Keratinocyte (primary cell): ENCODE results near the gene CHST12. TPM values are rescaled to one million over a fixed set of nuclear protein-coding genes. Genes with fewer than 3 reads are reported as not detected.

ENCODE experiments used
- DNase-seq: peaks from one replicate; pipeline ENCODE4 v3.0.0-alpha.2; 2011; ENCODE audit warnings: low read depth, missing footprints, low spot score
- FAIRE-seq: peaks from 2 replicates; lab custom pipeline; 2011; peaks lifted over from hg19 to GRCh38; lab: Jason Lieb, UNC
- H2AFZ ChIP-seq: 2 replicates; pipeline ENCODE4 v1.6.0; 2012; ENCODE audit warnings: low read length, control low read depth, inconsistent platforms; ENCODE audit not compliant: control insufficient read depth
- H3K27ac ChIP-seq: 2 replicates; pipeline ENCODE4 v1.5.1; 2011; ENCODE audit warnings: low read length; ENCODE audit not compliant: control insufficient read depth, insufficient read depth
- H3K27me3 ChIP-seq: 3 replicates; pipeline ENCODE4 v1.6.0; 2011; ENCODE audit warnings: low read length; ENCODE audit not compliant: control insufficient read depth, insufficient read depth; ENCODE audit errors: extremely low read depth
- H3K36me3 ChIP-seq, 2 experiments: 2 replicates in 1 of 2; 3 replicates in 1 of 2; pipeline ENCODE4 v1.5.1; 2011; ENCODE audit warnings: low read length in 2 of 2, mild to moderate bottlenecking in 1 of 2; ENCODE audit not compliant: control insufficient read depth in 2 of 2, insufficient read depth in 2 of 2; ENCODE audit errors: extremely low read depth in 1 of 2
- H3K4me1 ChIP-seq: 3 replicates; pipeline ENCODE4 v1.5.1; 2011; ENCODE audit warnings: low read length; ENCODE audit not compliant: control insufficient read depth, insufficient read depth; ENCODE audit errors: extremely low read depth
- H3K4me2 ChIP-seq: 3 replicates; pipeline ENCODE4 v1.6.0; 2011; ENCODE audit warnings: low read depth, low read length; ENCODE audit not compliant: control insufficient read depth, insufficient read depth; ENCODE audit errors: extremely low read depth
- H3K4me3 ChIP-seq, 3 experiments: fragments of 200-600 bp in 1 of 3; sonication (generic) in 1 of 3; 2 replicates in 2 of 3; 3 replicates in 1 of 3; pipeline ENCODE4 v1.5.1; 2011 to 2016; ENCODE audit warnings: low read length in 3 of 3, mild to moderate bottlenecking in 3 of 3, control low read depth in 2 of 3, inconsistent platforms in 1 of 3, low read depth in 1 of 3, mixed read lengths in 1 of 3, mixed run types in 1 of 3, moderate library complexity in 1 of 3; ENCODE audit not compliant: control insufficient read depth in 2 of 3, insufficient read depth in 2 of 3; ENCODE audit errors: extremely low read depth in 1 of 3
- H3K79me2 ChIP-seq: 2 replicates; pipeline ENCODE4 v1.6.0; 2012; ENCODE audit warnings: low read length; ENCODE audit not compliant: control insufficient read depth, insufficient read depth
- H3K9ac ChIP-seq: 3 replicates; pipeline ENCODE4 v1.6.0; 2011; ENCODE audit warnings: low read length; ENCODE audit not compliant: control insufficient read depth, insufficient read depth; ENCODE audit errors: extremely low read depth
- H3K9me1 ChIP-seq: 3 replicates; pipeline ENCODE4 v1.6.0; 2011; ENCODE audit warnings: low read length; ENCODE audit not compliant: control insufficient read depth, insufficient read depth; ENCODE audit errors: extremely low read depth
- H3K9me3 ChIP-seq: 2 replicates; pipeline ENCODE4 v1.5.1; 2012; ENCODE audit warnings: low read depth, low read length; ENCODE audit not compliant: control insufficient read depth
- H4K20me1 ChIP-seq: 3 replicates; pipeline ENCODE4 v1.6.0; 2011; ENCODE audit warnings: low read length; ENCODE audit not compliant: control insufficient read depth, insufficient read depth; ENCODE audit errors: extremely low read depth
- CTCF ChIP-seq, 3 experiments: IDR thresholded peaks in 1 of 3; conservative IDR thresholded peaks in 1 of 3; optimal IDR thresholded peaks in 1 of 3; 2 replicates in 2 of 3; 3 replicates in 1 of 3; pipeline versions ENCODE3 to v1.5.1; 2011; ENCODE audit warnings: low read length in 3 of 3, mild to moderate bottlenecking in 3 of 3, moderate library complexity in 2 of 3, control low read depth in 1 of 3, inconsistent platforms in 1 of 3; ENCODE audit not compliant: insufficient read depth in 2 of 3; ENCODE audit errors: extremely low read depth in 1 of 3
- EZH2 ChIP-seq: IDR thresholded peaks from one replicate; pipeline ENCODE4 v1.6.1; 2012; ENCODE audit warnings: inconsistent platforms, mild to moderate bottlenecking, low read length, moderate library complexity
- dilution Hi-C: fragments of 300-500 bp; cut with MboI; formaldehyde crosslinking; loops from one replicate; pipeline ENCODE4 v1.7.0; 2020; ENCODE audit warnings: low sequenced_read_pairs; ENCODE audit not compliant: extremely low pct_ligation_motif_present
- polyA plus RNA-seq, 5 experiments: library from polyadenylated mRNA; depleted of rRNA in 3 of 5; stranded (reverse) in 3 of 5; stranded (forward) in 1 of 5; unstranded in 1 of 5; fragments of >200 nt; gene quantifications; 1 replicate in 1 of 5; 2 replicates in 3 of 5; 3 replicates in 1 of 5; pipeline versions ENCODE4 v1.2.1 to v1.2.3, GENCODE V29; 2011 to 2012; ENCODE audit warnings: missing spikeins in 2 of 5, low read depth in 1 of 5, low replicate concordance in 1 of 5

CHST12 gene
- polyA plus RNA-seq, 1 donor (not counting 4 experiments of a cell fraction or from before 2014, with no cell fraction given): 5.0 TPM

- Histone ChIP-seq H3K27me3 (no peaks in the 10 kb centered on the region), H3K9me3 (no peaks in the 10 kb centered on the region), H3K27ac (no peak overlapping the region), H3K9ac (no peak overlapping the region), H4K20me1 (no peaks in the 10 kb centered on the region), H3K4me2 (no peak overlapping the region), H3K36me3 (peaks cover 0 to 5% of the 10 kb centered on the region in 2 experiments), H3K9me1 (no peaks in the 10 kb centered on the region), H3K4me1 (no peaks in the 10 kb centered on the region), H2AFZ (no peak overlapping the region), H3K79me2 (no peaks in the 10 kb centered on the region), H3K4me3 (no peak overlapping the region)
- DNase-seq: no peak
- dilution Hi-C loops: no loop called here
- TF ChIP-seq EZH2 (no peak), CTCF (optimal IDR thresholded peaks at IDR 0.05 in 1 of 3, IDR thresholded peaks at IDR 0.05 in 1 of 3, conservative IDR thresholded peaks at IDR 0.05 in 1 of 3; ENCODE audit: extremely low read depth in 1 of 3, insufficient read depth in 2 of 3, low read length in 3 of 3) (peak; percentile 71 to 76 (median 72))
- no peak for FAIRE-seq
These were observed 28.0 kb downstream of the CHST12 start for GRCh38 chr7:2431260-2431867.

GRCh38 chr7:2432910-2433712 is 29.7 kb downstream of the CHST12 start:
- Histone ChIP-seq H3K27me3 (no peaks in the 10 kb centered on the region), H3K79me2 (no peaks in the 10 kb centered on the region)
- FAIRE-seq: no peak

More at GRCh38 chr7:2432910-2433712, 29.7 kb downstream of the CHST12 start:
- H3K27ac ChIP-seq: no peak overlapping the region
- H3K9ac ChIP-seq: no peak overlapping the region
- peaks cover 10% of the 10 kb centered on the region for H3K4me1 ChIP-seq
- no peak for TF ChIP-seq EZH2
- TF ChIP-seq CTCF (optimal IDR thresholded peaks at IDR 0.05 in 1 of 3, IDR thresholded peaks at IDR 0.05 in 1 of 3, conservative IDR thresholded peaks at IDR 0.05 in 1 of 3; ENCODE audit: extremely low read depth in 1 of 3, insufficient read depth in 2 of 3, low read length in 3 of 3): no peak
- peaks cover 0 to 5% of the 10 kb centered on the region in 2 experiments for H3K36me3 ChIP-seq
- H3K4me2 ChIP-seq: no peak overlapping the region
- H3K9me3 ChIP-seq: no peaks in the 10 kb centered on the region
- H3K9me1 ChIP-seq: no peaks in the 10 kb centered on the region
- DNase-seq: no peak
- dilution Hi-C loops: no loop called here
- no peak overlapping the region for H3K4me3 ChIP-seq
- H2AFZ ChIP-seq: no peak overlapping the region
- H4K20me1 ChIP-seq: no peaks in the 10 kb centered on the region
